Activated naive CD8-positive, alpha-beta T cell (primary cell): Measurements from ENCODE around the gene RBPJL.

Experiments
- H3K27ac Mint-ChIP-seq: one replicate; pipeline ENCODE4 v1.8.0; 2021; ENCODE audit warnings: mixed read lengths
- H3K27me3 Mint-ChIP-seq: one replicate; pipeline ENCODE4 v1.8.0; 2021; ENCODE audit warnings: mixed read lengths
- H3K36me3 Mint-ChIP-seq: one replicate; pipeline ENCODE4 v1.8.0; 2021; ENCODE audit warnings: mixed read lengths
- H3K4me1 Mint-ChIP-seq: one replicate; pipeline ENCODE4 v1.8.0; 2021; ENCODE audit warnings: low read depth, mixed read lengths
- H3K4me3 Mint-ChIP-seq: one replicate; pipeline ENCODE4 v1.8.0; 2021; ENCODE audit warnings: mild to moderate bottlenecking, mixed read lengths
- H3K9me3 Mint-ChIP-seq: one replicate; pipeline ENCODE4 v1.8.0; 2021; ENCODE audit warnings: low read depth, mixed read lengths

The RBPJL gene

DNA sequence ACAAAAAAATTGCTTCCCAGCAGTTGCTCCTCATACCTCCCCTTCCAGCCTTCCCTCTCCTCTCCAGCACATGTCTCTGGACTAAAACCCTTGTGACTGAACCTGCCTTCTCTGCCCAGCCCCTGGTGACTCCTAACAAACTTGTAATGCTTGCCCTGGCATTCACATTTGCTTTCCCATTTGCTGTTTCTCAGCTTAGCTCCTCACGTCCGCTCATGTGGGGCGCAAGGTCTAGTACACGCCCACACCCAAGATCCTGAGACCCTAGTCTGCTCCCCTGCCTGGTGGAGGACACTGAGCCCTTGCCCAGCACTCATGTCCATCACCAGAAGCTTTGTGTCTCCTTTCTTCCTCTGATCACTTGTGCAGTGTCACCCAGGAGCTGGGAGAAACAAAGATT is 18.3 kb upstream of the RBPJL start:
- Mint-ChIP-seq H3K36me3 (no peaks in the 10 kb centered on the region), H3K27ac (no peak overlapping the region), H3K9me3 (no peaks in the 10 kb centered on the region), H3K4me1 (no peaks in the 10 kb centered on the region), H3K27me3 (peaks cover 13% of the 10 kb centered on the region), H3K4me3 (no peak overlapping the region)

DNA sequence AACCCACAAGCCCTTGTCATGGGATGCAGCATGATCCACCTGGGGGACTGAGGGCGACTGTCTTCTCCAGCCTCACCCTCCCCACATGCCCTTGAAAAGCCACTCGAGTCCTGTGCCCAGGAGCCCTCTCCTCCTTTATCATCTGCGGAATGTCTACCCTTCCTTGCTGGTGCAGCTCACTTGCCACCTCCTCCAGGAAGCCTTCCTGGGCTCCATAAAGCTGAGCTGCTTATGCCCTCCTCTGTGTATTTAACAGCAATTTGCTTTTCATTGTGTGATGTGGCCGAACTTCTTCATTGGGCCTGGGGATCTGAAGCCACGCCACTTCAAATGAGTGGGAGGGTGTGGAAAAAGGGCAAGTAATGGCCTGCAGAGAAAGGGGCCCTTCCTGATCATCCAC is 17.8 kb upstream of the RBPJL start:
- peaks cover 2% of the 10 kb centered on the region for H3K4me1 Mint-ChIP-seq
- H3K27ac Mint-ChIP-seq, result no peak overlapping the region
- H3K36me3 Mint-ChIP-seq, result no peaks in the 10 kb centered on the region
- peaks cover 11% of the 10 kb centered on the region for H3K27me3 Mint-ChIP-seq
- H3K4me3 Mint-ChIP-seq, result no peak overlapping the region
- no peaks in the 10 kb centered on the region for H3K9me3 Mint-ChIP-seq

DNA sequence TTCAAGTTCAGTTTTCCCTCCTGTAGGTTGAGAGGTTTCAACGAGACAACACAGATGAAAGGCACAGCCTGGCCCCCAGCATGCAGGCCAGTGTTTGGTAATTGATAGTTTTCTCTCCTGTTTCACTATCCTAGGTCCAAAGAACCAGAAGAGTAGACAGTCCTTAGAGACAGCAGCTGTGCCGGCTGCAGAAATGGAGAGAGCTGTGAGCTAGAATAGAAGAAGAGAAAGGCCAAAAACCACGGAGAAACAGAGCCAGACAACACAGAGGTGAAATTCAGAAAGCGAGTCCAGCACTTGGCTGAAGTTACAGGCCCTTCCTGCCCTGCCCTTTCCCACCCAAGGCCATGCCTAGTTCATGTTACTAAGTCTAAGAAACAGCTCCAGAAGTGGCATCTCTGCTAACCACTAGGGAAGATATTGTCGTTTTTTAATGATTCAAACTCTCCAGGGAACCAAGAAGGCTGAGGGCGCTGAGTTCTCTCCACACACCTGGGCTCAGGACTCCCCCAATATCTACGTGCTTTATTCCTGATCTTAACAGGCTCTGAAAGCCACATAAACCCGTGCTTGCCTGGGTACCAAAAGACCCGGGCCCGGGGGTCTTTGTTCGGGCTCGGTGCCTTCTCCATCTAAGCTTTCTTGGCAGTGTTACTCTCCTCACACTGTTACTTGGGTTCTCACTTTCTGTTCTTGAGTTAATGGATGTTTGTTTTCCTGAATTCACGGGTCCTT is 16.5 kb upstream of the RBPJL start:
- Mint-ChIP-seq H3K36me3 (no peaks in the 10 kb centered on the region), H3K27ac (no peak overlapping the region), H3K4me3 (no peak overlapping the region), H3K4me1 (peaks cover 5% of the 10 kb centered on the region), H3K27me3 (peaks cover 14% of the 10 kb centered on the region), H3K9me3 (no peaks in the 10 kb centered on the region)

DNA sequence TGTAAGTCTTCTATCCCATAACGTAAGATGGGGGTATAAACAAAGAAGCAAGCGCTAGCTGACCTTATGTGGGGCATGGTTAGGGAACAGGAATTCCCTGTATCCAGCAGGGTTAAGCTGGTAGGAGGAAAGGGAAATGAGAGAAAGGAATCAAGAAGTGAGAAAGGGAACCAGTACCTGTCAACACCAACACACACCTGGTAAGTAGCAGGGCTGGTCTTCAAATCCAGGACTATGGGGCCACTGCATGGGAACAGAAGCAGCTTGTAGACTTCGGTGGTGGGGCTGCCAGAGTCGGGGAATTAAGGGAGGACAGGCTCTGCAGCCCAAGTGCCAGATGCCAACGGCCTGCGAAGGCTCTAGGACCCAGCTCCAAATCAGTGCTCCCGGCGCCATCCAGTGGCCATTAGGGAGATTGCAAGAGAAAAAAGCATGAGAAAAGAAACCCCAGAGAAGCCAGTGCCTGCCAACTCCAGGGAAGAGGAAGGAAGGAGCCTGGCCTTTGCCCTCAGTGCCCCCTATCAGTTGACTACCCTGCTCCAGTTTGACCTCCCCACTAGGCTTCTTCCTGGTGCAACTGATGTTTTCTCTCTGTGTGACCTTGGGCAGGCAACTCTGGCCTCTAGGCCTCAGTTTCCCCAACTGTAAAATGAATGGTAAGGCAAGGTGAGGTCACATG is 15.8 kb upstream of the RBPJL start:
- no peaks in the 10 kb centered on the region for H3K36me3 Mint-ChIP-seq
- no peak overlapping the region for H3K27ac Mint-ChIP-seq

GRCh38 chr20:45291526-45291925 is 15.1 kb upstream of the RBPJL start:
- no peaks in the 10 kb centered on the region for H3K9me3 Mint-ChIP-seq
- no peaks in the 10 kb centered on the region for H3K36me3 Mint-ChIP-seq
- peak overlapping the region; percentile 13 for H3K4me3 Mint-ChIP-seq
- H3K27ac Mint-ChIP-seq, result no peak overlapping the region
- peaks cover 14% of the 10 kb centered on the region for H3K27me3 Mint-ChIP-seq
- H3K4me1 Mint-ChIP-seq, result peaks cover 5% of the 10 kb centered on the region

More for the DNA sequence above, 15.8 kb upstream of the RBPJL start:
- peaks cover 5% of the 10 kb centered on the region for H3K4me1 Mint-ChIP-seq
- H3K27me3 Mint-ChIP-seq, result peaks cover 12% of the 10 kb centered on the region
- no peaks in the 10 kb centered on the region for H3K9me3 Mint-ChIP-seq
- H3K4me3 Mint-ChIP-seq, result no peak overlapping the region

GRCh38 chr20:45292343-45292742 is 14.3 kb upstream of the RBPJL start:
- Mint-ChIP-seq H3K4me1 (peaks cover 5% of the 10 kb centered on the region), H3K36me3 (no peaks in the 10 kb centered on the region), H3K27ac (no peak overlapping the region), H3K4me3 (peak overlapping the region; percentile 75), H3K27me3 (peaks cover 14% of the 10 kb centered on the region), H3K9me3 (no peaks in the 10 kb centered on the region)

- Mint-ChIP-seq H3K36me3 (no peaks in the 10 kb centered on the region), H3K4me3 (peak overlapping the region; percentile 80), H3K9me3 (no peaks in the 10 kb centered on the region), H3K27me3 (peaks cover 14% of the 10 kb centered on the region), H3K27ac (no peak overlapping the region), H3K4me1 (peaks cover 5% of the 10 kb centered on the region)
Measured at GRCh38 chr20:45293041-45294002, 13.3 kb upstream of the RBPJL start.

- Mint-ChIP-seq H3K36me3 (no peaks in the 10 kb centered on the region), H3K4me3 (peak overlapping the region; percentile 80), H3K27me3 (peaks cover 14% of the 10 kb centered on the region), H3K4me1 (peaks cover 5% of the 10 kb centered on the region), H3K27ac (no peak overlapping the region), H3K9me3 (no peaks in the 10 kb centered on the region)
Measured at GRCh38 chr20:45294003-45294368, 12.7 kb upstream of the RBPJL start.

GRCh38 chr20:45294659-45295058 is 12.0 kb upstream of the RBPJL start:
- no peaks in the 10 kb centered on the region for H3K9me3 Mint-ChIP-seq
- H3K36me3 Mint-ChIP-seq, result no peaks in the 10 kb centered on the region
- peaks cover 5% of the 10 kb centered on the region for H3K4me1 Mint-ChIP-seq
- no peak overlapping the region for H3K4me3 Mint-ChIP-seq
- H3K27me3 Mint-ChIP-seq, result peaks cover 14% of the 10 kb centered on the region
- no peak overlapping the region for H3K27ac Mint-ChIP-seq

GRCh38 chr20:45297786-45298497 is 8.7 kb upstream of the RBPJL start:
- no peaks in the 10 kb centered on the region for H3K36me3 Mint-ChIP-seq

GRCh38 chr20:45299786-45300185 is 6.9 kb upstream of the RBPJL start:
- Mint-ChIP-seq H3K4me1 (peaks cover 2% of the 10 kb centered on the region), H3K27me3 (peaks cover 13% of the 10 kb centered on the region), H3K4me3 (no peak overlapping the region), H3K36me3 (no peaks in the 10 kb centered on the region), H3K27ac (no peak overlapping the region), H3K9me3 (no peaks in the 10 kb centered on the region)

More at GRCh38 chr20:45297786-45298497, 8.7 kb upstream of the RBPJL start:
- Mint-ChIP-seq H3K4me3 (no peak overlapping the region), H3K9me3 (no peaks in the 10 kb centered on the region), H3K27ac (no peak overlapping the region), H3K27me3 (peaks cover 11% of the 10 kb centered on the region), H3K4me1 (peaks cover 7% of the 10 kb centered on the region)

DNA sequence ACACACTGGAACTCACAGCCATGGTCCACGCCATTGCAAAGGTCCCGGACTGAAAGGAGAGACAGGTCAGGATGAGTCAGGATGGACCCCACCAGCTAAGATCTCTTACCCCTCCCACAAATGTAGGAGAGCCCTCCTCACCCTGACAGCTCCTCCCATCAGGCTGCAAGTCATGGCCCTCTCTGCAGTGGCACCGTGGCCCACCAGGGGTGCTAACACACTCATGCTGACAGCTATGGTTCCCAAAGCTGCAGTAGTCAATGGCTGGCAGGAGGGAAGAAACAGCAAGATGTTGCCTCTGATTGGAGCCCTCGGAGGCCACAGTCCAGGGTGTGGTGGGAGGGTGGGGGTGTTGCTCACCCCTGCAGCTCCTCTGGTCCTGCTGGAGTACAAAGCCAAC is 5.7 kb upstream of the RBPJL start:
- no peaks in the 10 kb centered on the region for H3K9me3 Mint-ChIP-seq
- H3K4me1 Mint-ChIP-seq, result peaks cover 2% of the 10 kb centered on the region
- peaks cover 16% of the 10 kb centered on the region for H3K27me3 Mint-ChIP-seq
- H3K27ac Mint-ChIP-seq, result no peak overlapping the region
- H3K4me3 Mint-ChIP-seq, result no peak overlapping the region
- H3K36me3 Mint-ChIP-seq, result no peaks in the 10 kb centered on the region

- H3K27ac Mint-ChIP-seq, result no peak overlapping the region
Measured at GRCh38 chr20:45301824-45302271, 4.8 kb upstream of the RBPJL start.

More at GRCh38 chr20:45301824-45302271, 4.8 kb upstream of the RBPJL start:
- H3K4me3 Mint-ChIP-seq, result no peak overlapping the region
- H3K27me3 Mint-ChIP-seq, result peaks cover 12% of the 10 kb centered on the region
- H3K4me1 Mint-ChIP-seq, result peaks cover 2% of the 10 kb centered on the region
- no peaks in the 10 kb centered on the region for H3K36me3 Mint-ChIP-seq
- H3K9me3 Mint-ChIP-seq, result no peaks in the 10 kb centered on the region
